ENCODE data around the gene RPA4.
"Not testable (repeated sequence)": the region's sequence is repeated elsewhere in the genome, so short reads cannot be mapped to it uniquely, and the experiment has no call there.

Gene RPA4, protein sequence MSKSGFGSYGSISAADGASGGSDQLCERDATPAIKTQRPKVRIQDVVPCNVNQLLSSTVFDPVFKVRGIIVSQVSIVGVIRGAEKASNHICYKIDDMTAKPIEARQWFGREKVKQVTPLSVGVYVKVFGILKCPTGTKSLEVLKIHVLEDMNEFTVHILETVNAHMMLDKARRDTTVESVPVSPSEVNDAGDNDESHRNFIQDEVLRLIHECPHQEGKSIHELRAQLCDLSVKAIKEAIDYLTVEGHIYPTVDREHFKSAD

DNA sequence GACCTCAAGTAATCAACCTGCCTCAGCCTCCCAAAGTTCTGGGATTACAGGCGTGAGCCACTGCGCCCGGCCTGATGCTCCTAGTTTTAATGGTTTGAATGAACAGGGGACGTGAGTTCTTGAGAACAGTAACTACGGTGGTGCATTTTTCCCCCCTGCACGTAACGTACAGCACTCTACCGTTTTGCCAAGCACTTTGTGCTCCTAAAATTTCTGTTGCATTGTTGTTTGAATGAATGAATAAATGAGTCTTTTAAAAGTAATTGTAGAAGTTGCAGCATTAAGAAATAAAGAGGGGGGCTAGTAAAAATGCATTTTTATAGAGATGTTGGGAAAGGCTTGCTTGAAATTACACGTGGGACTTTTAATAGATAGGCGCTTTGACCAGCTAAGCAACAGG lies at the start of gene RPA4:
TSS of gene RPA4 (plus strand) at position 301 of the 400 bp plus-strand sequence. CDS start 403 bp downstream, outside the sequence.
- no peak for DNase-seq

DNA sequence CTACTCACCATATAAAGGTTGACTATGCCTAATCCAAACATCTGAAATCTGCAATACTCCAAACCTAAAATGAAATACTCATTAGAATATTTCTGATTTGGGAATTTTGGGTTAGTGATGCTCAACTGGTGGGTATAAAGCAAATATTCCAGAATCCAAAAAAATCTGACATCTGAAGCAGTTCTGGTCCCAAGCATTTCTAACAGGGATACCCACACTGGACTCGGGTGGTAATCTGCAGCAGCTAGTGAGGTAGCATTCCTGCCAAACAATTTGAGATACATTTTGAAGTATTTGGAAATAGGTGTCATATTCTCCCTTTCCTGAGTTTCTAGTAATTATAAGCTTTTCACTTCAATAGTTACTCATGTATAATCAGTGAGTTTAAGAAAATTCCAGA lies 49.6 kb upstream of the RPA4 start:
- DNase-seq = no peak

DNA sequence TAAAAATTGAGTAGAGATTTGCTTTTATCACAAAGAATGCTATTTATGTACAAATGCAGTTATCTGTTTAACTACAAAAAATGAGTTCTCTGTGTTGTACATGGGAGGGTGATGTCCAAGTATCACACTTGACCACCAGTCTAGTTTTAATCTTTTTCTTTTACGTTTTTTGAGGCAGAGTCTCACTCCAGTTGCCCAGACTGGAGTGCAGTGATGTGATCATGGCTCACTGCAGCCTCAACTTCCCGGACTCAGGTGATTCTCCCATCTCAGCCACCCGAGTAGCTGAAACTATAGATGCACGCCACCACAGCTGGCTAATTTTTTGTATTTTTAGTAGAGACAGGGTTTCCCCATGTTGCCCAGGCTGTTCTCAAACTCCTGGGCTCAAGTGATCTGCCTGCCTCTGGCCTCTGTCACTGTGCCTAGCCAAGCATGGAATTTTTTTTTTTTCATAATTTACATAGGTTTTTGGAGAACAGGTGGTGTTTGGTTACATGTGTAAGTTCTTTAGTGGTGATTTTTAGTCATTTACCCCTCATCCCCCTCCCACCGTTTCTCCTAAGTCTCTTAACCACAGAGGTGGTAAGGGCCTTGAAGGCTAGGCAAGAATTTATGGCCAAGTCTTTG lies 47.9 kb upstream of the RPA4 start:
- no peak for DNase-seq

DNA sequence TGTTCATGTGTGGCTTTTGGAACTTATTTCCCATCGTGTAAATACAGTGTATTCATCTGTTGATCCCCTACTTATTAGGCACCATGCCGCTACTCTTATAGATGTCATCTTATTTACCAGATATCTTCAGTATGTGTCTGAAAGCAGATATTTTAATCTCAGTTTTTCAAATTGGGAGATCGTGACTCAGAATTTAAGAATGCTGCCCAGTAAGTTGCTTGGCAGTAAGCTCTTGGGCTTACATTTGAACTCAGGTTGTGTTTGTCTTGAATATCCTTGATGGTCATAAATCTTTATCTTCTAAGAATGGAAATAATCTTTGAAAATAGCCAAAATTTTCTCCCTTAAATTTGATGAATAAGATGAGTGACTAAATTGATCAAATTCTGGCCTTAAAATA lies 45.9 kb upstream of the RPA4 start:
- DNase-seq = peak; percentile 18

DNA sequence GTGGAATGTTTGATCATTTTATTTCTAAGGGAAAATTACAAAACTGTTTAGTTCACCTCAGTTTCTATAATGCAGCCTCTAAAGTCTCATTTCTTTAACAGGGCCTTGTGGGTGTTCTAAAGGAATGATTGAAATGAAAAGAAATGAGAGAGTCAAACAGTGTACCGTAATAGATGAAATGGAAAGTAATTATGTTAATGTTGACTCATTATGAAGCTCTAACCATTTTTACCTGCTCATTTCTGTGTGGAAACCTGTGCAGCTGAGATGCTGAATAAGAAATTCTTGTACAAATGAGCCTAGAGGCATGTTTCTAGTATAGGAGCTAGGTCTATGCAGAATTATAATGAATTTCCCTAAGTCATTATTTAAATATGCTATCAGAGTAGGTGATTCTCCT lies 45.2 kb upstream of the RPA4 start:
- no peak for DNase-seq

DNA sequence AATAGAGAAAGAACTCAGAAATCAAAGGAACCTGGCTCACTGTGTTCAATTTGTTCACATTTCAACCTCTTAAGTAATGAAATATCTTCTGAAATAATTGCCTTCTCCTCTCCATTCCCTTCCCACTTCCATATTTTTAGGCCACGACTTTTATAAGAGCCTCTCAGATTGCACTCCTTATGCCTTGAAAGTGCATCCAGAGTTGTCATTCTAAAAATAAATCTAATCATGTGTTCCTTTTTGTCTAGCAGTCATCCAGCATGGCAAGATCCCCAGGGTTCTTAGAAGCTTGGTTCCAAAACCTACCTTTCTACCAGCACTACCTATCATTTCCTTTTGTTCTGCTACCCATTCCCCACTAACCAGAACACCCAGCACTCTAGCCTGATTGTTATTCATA lies 42.4 kb upstream of the RPA4 start:
- DNase-seq = no peak

DNA sequence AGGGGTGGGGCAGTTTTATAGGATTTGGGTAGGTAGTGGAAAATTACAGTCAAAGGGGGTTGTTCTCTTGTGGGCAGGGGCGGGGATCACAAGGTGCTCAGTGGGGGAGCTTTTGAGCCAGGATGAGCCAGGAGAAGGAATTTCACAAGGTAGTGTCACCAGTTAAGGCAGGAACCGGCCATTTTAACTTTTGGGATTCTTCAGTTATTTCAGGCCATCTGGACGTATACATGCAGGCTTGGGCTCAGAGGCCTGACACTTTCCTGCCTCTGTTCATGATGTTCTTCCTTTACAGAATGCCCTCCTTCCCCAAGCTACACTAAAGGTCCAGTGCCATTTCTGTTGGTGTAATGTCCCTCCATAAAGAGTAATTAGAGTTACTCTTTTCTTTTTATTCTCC lies 41.8 kb upstream of the RPA4 start:
- DNase-seq = not testable (repeated sequence)

DNA sequence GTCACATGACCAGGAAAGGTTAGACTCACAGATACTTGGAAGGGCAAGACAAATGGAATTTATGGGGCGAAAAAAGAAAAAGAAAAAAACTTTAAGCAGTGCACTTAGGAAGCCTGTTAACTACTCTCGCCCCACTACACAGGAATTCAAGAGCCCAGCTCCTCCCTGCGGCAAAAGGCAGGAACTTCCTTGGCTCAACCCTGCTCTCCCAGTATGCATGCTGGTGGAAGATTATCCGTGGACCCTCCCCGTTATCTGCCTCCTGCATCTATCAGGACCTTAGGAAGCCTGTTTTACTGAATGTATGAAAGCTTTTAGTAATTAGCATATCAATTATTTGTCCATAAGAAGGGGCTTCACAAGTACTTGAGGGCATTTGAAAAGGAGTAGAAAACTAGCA lies 40.1 kb upstream of the RPA4 start:
- no peak for DNase-seq

DNA sequence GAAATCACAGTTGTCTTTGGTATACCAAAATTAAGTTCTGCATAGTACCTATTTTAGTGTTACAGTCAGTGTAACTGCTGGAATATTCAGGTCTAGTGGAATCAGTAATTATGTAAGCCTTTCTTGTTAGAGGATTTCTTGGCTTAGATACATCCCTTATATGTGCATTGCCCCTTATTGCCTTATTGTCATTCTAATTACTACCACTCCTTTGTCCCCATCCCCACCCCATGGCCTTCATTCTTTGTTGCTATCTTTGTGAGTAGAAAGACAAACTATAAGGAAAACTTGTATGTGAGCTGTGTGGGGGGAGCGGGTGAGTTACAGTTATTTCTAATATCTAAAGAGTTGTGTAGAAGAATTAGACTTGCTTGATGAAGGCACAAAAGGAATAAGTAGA lies 36.9 kb upstream of the RPA4 start:
- no peak for DNase-seq

DNA sequence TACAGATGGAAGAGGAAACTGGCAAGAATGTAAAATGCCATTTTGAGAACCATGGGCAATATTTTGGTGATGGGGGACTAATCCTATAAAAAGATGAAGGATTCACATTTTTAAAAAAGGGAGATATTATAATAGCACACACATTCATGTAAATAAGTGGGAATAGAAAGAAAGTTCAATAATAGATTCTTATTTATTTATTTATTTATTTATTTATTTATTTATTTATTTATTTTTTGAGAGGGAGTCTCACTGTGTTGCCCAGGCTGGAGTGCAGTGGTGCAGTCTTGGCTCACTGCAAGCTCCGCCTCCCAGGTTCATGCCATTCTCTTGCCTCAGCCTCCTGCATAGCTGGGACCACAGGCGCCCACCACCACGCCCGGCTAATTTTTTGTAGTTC lies 24.3 kb upstream of the RPA4 start:
- DNase-seq = not testable (repeated sequence)

DNA sequence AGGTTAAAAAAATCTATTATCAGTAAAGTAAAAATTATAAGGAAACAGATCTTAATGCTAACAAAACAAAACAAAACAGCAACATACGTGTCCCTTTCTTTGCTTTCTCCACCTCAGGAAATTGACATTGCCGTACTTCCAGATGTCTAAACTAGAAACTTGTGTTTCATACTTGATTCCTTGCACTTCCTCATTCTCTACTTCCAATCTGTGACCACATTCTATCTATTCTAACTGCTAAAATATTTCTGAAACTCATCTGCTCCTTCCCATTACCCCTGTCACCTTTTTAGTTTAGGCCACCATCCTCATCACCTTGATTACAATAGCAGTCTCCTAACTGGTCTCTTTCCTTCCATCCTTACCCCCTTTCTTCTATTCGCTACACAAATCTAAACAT lies 22.5 kb upstream of the RPA4 start:
- no peak for DNase-seq

DNA sequence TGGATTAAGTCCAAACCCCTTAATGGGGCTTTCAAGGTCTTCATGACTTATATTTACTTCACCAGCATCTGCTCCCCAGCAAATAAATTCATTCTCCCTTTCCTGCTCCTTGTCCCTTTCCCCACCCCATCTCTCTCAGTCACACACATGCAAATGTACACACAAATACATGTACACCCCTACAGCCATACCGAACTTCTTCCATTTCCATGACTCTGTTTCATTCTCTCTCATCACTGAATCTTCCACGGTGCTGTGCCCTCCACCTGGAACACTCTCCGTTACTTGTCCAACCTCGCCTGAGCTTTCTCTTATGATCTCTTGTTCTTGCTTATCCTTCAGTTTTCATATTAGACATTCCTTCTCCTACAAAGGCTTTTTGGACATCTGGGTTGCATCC lies 22.0 kb upstream of the RPA4 start:
- DNase-seq = no peak

DNA sequence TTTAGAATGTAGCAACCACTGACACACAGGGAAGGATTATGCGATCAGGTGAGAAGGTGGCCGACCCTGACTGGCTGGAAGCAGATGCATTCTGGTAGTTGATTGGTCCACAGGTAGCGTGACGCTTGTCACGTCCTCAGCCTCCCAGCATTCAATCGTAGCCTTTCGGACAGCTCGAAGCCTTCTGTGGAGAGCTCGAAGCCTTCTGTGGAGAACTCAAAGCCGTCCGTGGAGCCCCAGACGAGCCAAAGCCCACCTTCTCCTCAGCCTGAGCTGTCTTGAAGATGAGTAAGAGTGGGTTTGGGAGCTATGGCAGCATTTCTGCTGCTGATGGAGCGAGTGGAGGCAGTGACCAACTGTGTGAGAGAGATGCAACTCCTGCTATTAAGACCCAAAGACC lies 319 bp downstream of the RPA4 start:
- DNase-seq = no peak

DNA sequence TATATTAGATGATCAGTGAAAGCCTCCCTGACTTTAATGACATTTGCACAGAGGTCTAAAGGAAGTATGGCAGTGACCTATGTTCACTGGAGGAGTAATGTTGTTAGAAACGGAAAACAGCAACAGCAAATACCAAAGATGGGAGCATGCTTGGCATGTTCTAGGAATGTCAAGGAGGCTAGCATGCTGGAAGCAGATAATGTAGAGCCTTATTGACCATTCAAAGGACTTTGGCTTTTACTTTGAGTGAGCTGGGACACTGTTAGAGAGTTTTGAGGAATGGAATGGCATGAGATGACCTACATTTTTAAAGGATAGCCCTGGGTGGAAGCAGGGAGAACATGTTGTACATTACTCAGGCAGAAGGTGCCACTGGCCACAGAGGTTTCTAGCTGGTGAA lies 6.0 kb downstream of the RPA4 start:
- no peak for DNase-seq

DNA sequence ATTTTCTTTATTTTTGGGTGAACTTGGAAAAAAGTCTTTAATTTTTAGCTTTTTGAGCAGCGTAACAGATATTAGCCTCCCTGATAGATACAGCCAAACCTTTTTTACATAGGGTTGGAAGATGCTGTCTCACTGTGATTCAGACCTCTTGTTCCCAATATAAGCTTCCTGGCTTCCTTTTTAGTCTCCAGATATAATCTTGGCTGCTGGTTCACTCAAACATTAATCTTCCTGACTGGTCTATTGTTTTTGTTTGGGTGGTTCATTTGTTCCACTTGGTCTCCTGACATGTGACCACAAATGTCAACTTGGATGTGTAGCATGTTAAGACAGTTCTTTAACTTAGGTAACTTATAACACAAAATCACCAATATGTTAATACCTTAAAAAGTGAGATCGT lies 23.0 kb downstream of the RPA4 start:
- DNase-seq = no peak

DNA sequence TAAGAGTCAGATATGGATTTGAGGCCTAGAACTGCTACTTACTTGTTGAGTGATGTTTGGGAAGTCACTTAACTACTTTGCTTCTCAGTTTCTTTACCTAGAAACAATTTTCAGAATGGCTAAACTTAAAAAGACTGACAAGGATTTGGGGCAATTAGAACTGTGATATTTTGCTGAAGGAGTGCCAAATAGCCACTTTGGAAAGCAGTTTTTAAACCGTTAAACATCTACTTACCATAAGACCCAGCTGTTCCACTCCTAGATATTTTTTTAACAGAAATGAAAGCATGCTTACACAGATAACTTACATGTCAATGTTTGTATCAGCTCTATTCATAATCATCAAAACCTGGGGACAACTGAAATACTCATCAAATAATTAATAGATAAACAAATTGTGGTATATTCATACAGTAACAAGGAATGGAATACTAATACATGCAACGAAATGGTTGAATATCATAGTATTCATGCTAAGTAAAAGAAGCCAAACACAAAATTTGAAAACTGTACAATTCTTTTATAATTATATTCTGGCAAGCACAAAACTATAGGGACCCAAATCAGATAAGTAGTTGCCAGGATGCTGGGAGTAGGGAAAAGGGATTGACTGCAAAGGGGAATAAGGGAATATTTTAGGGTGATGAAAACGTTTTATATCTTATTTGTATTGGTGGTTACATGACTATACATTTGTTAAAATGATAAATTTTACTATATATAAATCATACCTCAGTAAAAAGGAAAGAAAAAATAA lies 24.0 kb downstream of the RPA4 start:
- no peak for DNase-seq

DNA sequence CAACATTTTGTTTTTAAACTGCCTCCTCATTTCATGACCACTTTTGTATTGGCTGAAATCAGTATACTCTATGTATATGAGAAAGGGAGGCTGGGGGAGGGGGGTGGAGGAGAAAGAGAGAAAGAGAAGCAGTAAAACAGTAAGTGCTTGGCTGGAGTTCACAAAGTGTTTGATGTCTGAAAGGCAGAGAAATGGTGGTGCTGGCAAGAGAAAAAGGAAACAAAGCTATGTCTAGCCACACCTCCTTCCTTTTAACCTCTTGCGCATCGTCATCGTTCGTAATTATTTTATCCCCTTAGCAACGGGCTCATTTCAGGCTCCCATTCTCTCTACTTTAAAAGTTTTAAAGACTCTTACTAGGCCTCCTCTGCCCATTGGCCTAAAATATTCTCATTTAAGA lies 25.6 kb downstream of the RPA4 start:
- DNase-seq = no peak

DNA sequence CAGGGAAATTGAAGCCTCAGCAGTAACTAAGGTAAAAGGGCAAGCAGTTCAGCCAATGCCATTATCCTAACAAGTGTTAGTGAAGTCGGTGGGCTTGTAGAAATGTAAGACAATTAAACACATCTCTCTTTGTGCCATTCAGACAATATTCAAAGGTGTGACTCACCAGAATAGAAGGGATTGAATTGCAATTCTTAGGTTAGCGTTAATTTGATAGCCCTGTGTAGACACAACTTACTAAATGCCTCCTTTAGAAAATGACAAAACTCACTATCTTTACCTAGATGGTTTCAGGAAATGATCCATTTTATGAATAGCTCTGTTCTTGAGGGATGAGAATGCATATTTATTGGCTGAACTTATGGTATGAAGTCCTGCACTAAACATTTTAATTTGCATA lies 35.2 kb downstream of the RPA4 start:
- DNase-seq = no peak

DNA sequence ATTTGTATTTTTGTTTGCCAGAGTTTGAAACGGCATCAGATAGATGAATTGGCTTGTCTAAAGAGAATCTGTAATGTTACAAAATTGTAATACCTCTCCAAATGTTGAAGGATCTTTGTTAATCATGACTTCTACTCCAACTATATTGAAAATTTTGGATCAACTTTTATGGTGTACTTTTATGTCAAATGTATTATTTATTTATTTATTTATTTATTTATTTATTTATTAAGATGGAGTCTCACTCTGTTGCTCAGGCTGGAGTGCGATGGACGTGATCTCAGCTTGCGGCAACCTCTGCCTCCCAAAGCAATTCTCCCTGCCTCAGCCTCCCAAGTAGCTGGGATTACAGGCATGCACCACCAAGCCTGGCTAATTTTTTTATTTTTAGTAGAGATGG lies 36.0 kb downstream of the RPA4 start:
- no peak for DNase-seq

DNA sequence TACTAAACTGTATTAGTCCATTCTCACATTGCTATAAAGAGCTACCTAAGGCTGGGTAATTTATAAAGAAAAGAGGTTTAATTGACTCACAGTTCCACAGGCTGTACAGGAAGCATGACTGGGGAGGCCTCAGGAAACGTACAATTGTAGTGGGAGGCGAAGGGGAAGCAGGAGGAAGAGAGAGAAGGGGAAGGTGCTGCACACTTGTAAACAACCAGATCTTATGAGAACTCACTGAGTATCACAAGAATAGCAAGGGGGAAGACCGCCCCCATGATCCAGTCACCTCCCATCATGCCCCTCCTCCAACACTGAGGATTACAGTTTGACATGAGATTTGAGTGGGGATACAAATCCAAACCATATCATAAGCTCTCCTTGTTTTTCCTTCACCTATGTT lies 40.9 kb downstream of the RPA4 start:
- no peak for DNase-seq

DNA sequence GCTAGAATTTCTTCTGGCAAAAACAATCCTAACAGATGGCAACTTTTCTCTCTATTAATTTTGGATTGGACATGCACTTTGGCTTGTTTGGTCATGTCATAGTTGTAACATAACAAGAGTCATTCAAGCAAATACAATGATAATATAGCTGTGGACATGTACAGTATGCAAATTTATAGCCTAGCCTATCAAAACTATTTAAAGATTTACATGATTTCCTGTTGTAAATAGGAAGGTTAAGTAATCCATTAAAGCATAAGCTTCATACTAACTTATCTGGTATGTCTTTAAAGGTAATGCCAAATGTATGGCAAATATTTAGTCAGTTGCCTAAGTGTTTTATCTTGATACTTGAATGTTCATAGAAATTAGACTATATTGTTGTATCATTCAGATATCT lies 45.3 kb downstream of the RPA4 start:
- peak; percentile 1 for DNase-seq

Measured in EL (cell line).